Ishikawa (cell line): ENCODE results near the gene SRRT.

Experiments
- CEBPB ChIP-seq: IDR thresholded peaks from 2 replicates; pipeline ENCODE4 v1.6.1; 2012
- CREB1 ChIP-seq: IDR thresholded peaks from 2 replicates; pipeline ENCODE4 v1.6.1; 2012; ENCODE audit warnings: low read depth
- EP300 ChIP-seq: IDR thresholded peaks from 2 replicates; pipeline ENCODE4 v1.6.1; 2012; ENCODE audit warnings: borderline replicate concordance
- FOXM1 ChIP-seq: IDR thresholded peaks from 2 replicates; pipeline ENCODE4 v1.6.1; 2012; ENCODE audit warnings: low read depth, borderline replicate concordance
- NFIC ChIP-seq: IDR thresholded peaks from 2 replicates; pipeline ENCODE4 v1.6.1; 2012
- RAD21 ChIP-seq: IDR thresholded peaks from 2 replicates; pipeline ENCODE4 v1.6.1; 2012; ENCODE audit warnings: low read depth
- TAF1 ChIP-seq: IDR thresholded peaks from 2 replicates; pipeline ENCODE4 v1.6.1; 2012; ENCODE audit warnings: low read depth, mild to moderate bottlenecking
- TCF12 ChIP-seq: IDR thresholded peaks from 2 replicates; pipeline ENCODE4 v1.6.1; 2012; ENCODE audit warnings: low read depth
- YY1 ChIP-seq: IDR thresholded peaks from 2 replicates; pipeline ENCODE4 v1.6.1; 2012; ENCODE audit warnings: low read depth
- TF ChIP-seq, protein P1 (sequence below): IDR thresholded peaks from 2 replicates; pipeline ENCODE4 v1.6.1; 2012; ENCODE audit warnings: low read depth, mild to moderate bottlenecking

DNA sequence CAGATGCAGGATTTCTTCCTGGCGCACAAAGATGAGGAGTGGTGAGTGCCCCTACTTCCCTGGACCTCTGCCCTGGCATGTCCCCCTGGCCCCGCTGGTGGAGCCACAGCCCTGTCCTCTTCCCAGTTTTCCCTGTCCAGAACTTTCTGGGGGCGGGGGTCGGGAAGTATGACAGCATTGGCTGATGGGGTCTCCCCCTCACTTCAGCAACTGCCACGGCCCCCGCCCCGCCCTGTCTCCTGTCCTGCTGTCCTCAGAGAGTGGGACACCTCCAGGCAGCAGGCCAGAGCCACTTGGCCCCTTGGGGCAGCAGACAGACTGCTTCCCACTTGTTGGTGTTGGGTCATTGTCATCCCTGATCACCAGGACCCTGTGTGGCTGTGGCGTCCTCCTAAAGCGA is 7.3 kb downstream of the SRRT start:
- TF ChIP-seq, protein P1, sequence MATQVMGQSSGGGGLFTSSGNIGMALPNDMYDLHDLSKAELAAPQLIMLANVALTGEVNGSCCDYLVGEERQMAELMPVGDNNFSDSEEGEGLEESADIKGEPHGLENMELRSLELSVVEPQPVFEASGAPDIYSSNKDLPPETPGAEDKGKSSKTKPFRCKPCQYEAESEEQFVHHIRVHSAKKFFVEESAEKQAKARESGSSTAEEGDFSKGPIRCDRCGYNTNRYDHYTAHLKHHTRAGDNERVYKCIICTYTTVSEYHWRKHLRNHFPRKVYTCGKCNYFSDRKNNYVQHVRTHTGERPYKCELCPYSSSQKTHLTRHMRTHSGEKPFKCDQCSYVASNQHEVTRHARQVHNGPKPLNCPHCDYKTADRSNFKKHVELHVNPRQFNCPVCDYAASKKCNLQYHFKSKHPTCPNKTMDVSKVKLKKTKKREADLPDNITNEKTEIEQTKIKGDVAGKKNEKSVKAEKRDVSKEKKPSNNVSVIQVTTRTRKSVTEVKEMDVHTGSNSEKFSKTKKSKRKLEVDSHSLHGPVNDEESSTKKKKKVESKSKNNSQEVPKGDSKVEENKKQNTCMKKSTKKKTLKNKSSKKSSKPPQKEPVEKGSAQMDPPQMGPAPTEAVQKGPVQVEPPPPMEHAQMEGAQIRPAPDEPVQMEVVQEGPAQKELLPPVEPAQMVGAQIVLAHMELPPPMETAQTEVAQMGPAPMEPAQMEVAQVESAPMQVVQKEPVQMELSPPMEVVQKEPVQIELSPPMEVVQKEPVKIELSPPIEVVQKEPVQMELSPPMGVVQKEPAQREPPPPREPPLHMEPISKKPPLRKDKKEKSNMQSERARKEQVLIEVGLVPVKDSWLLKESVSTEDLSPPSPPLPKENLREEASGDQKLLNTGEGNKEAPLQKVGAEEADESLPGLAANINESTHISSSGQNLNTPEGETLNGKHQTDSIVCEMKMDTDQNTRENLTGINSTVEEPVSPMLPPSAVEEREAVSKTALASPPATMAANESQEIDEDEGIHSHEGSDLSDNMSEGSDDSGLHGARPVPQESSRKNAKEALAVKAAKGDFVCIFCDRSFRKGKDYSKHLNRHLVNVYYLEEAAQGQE = no peak
- TF ChIP-seq TAF1 (no peak), YY1 (no peak), EP300 (no peak), NFIC (no peak), RAD21 (no peak), TCF12 (no peak), CREB1 (no peak), FOXM1 (no peak), CEBPB (no peak)
